ENCODE measurements around the gene CBX4. TPM values are rescaled to one million over a fixed set of nuclear protein-coding genes. Genes with fewer than 3 reads are reported as not detected.

Gene CBX4
- total and polyA plus RNA-seq, 2 of the 13 experiments (the other 11 are each of a cell fraction or from before 2014, with no cell fraction given), result 25.8 to 50.8 TPM

DNA sequence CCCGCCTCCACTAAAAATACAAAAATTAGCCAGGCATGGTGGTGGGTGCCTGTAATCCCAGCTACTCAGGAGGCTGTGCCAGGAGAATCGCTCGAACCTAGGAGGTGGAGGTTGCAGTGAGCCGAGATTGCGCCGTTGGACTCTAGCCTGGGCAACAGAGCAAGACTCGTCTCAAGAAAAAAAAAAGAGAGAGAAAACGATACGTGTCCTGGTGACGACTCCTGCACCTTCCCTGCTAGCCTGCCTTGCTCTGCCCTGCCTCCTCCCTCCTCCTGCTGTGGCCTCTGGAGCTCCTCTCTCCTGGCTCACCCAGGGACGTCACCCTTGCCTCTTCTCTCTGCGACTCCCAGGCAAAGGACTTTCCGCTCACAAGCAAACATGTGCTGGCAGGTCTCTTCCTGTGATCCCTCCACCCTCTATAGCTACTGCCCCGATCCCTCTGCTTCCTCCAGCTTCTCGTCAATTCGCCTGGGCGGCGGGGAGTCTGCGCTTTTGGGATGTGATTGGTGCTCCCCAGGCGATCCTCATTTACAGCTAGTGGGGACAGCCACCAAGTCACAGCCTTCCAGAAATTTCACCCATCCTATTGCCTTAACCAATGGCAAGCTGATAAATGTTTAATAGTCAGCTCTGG, 25.5 kb upstream of the CBX4 start (continued):
- TF ChIP-seq, protein P1, sequence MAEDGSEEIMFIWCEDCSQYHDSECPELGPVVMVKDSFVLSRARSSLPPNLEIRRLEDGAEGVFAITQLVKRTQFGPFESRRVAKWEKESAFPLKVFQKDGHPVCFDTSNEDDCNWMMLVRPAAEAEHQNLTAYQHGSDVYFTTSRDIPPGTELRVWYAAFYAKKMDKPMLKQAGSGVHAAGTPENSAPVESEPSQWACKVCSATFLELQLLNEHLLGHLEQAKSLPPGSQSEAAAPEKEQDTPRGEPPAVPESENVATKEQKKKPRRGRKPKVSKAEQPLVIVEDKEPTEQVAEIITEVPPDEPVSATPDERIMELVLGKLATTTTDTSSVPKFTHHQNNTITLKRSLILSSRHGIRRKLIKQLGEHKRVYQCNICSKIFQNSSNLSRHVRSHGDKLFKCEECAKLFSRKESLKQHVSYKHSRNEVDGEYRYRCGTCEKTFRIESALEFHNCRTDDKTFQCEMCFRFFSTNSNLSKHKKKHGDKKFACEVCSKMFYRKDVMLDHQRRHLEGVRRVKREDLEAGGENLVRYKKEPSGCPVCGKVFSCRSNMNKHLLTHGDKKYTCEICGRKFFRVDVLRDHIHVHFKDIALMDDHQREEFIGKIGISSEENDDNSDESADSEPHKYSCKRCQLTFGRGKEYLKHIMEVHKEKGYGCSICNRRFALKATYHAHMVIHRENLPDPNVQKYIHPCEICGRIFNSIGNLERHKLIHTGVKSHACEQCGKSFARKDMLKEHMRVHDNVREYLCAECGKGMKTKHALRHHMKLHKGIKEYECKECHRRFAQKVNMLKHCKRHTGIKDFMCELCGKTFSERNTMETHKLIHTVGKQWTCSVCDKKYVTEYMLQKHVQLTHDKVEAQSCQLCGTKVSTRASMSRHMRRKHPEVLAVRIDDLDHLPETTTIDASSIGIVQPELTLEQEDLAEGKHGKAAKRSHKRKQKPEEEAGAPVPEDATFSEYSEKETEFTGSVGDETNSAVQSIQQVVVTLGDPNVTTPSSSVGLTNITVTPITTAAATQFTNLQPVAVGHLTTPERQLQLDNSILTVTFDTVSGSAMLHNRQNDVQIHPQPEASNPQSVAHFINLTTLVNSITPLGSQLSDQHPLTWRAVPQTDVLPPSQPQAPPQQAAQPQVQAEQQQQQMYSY (CRISPR knock-in tag; IDR thresholded peaks at IDR 0.05), result no peak
- TF ChIP-seq ZBTB38 (CRISPR knock-in tag; IDR thresholded peaks at IDR 0.05), result peak; percentile 17; the same call in 1 of the 2 replicates
- TF ChIP-seq SMAD9 (CRISPR knock-in tag; IDR thresholded peaks at IDR 0.05), result no peak
- TF ChIP-seq RAD21 (CRISPR knock-in tag; IDR thresholded peaks at IDR 0.05), result no peak
- TF ChIP-seq, protein P2, sequence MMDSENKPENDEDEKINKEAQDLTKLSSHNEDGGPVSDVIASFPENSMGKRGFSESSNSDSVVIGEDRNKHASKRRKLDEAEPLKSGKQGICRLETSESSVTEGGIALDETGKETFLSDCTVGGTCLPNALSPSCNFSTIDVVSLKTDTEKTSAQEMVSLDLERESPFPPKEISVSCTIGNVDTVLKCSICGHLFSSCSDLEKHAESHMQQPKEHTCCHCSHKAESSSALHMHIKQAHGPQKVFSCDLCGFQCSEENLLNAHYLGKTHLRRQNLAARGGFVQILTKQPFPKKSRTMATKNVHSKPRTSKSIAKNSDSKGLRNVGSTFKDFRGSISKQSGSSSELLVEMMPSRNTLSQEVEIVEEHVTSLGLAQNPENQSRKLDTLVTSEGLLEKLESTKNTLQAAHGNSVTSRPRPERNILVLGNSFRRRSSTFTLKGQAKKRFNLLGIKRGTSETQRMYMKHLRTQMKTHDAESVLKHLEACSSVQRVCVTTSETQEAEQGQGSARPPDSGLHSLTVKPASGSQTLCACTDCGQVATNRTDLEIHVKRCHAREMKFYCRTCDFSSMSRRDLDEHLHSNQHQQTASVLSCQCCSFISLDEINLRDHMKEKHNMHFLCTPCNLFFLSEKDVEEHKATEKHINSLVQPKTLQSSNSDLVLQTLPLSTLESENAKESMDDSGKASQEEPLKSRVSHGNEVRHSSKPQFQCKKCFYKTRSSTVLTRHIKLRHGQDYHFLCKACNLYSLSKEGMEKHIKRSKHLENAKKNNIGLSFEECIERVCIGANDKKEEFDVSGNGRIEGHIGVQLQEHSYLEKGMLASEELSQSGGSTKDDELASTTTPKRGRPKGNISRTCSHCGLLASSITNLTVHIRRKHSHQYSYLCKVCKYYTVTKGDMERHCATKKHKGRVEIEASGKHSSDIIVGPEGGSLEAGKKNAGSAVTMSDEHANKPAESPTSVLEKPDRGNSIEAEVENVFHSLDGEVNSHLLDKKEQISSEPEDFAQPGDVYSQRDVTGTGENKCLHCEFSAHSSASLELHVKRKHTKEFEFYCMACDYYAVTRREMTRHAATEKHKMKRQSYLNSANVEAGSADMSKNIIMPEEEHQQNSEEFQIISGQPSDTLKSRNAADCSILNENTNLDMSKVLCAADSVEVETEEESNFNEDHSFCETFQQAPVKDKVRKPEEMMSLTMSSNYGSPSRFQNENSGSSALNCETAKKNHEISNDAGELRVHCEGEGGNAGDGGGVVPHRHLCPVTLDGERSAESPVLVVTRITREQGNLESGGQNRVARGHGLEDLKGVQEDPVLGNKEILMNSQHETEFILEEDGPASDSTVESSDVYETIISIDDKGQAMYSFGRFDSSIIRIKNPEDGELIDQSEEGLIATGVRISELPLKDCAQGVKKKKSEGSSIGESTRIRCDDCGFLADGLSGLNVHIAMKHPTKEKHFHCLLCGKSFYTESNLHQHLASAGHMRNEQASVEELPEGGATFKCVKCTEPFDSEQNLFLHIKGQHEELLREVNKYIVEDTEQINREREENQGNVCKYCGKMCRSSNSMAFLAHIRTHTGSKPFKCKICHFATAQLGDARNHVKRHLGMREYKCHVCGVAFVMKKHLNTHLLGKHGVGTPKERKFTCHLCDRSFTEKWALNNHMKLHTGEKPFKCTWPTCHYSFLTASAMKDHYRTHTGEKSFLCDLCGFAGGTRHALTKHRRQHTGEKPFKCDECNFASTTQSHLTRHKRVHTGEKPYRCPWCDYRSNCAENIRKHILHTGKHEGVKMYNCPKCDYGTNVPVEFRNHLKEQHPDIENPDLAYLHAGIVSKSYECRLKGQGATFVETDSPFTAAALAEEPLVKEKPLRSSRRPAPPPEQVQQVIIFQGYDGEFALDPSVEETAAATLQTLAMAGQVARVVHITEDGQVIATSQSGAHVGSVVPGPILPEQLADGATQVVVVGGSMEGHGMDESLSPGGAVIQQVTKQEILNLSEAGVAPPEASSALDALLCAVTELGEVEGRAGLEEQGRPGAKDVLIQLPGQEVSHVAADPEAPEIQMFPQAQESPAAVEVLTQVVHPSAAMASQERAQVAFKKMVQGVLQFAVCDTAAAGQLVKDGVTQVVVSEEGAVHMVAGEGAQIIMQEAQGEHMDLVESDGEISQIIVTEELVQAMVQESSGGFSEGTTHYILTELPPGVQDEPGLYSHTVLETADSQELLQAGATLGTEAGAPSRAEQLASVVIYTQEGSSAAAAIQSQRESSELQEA (CRISPR knock-in tag; IDR thresholded peaks at IDR 0.05; ENCODE audit: not compliant biosample characterization), result no peak
- TF ChIP-seq SPEN (CRISPR knock-in tag; IDR thresholded peaks at IDR 0.05; ENCODE audit: low read depth), result no peak
- no peak for TF ChIP-seq GPN1 (CRISPR knock-in tag; IDR thresholded peaks at IDR 0.05; ENCODE audit: borderline replicate concordance)
- TF ChIP-seq MIXL1 (CRISPR knock-in tag; IDR thresholded peaks at IDR 0.05), result no peak
- TF ChIP-seq, protein P3, sequence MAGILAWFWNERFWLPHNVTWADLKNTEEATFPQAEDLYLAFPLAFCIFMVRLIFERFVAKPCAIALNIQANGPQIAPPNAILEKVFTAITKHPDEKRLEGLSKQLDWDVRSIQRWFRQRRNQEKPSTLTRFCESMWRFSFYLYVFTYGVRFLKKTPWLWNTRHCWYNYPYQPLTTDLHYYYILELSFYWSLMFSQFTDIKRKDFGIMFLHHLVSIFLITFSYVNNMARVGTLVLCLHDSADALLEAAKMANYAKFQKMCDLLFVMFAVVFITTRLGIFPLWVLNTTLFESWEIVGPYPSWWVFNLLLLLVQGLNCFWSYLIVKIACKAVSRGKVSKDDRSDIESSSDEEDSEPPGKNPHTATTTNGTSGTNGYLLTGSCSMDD (CRISPR knock-in tag; IDR thresholded peaks at IDR 0.05), result no peak
- 0 out of 2 replicates have a peak, but pooled peaks have one; percentile 16 for TF ChIP-seq HOXA3 (CRISPR knock-in tag; IDR thresholded peaks at IDR 0.05)
- TF ChIP-seq ZNF501 (CRISPR knock-in tag; IDR thresholded peaks at IDR 0.05), result no peak
- TF ChIP-seq, protein P4, sequence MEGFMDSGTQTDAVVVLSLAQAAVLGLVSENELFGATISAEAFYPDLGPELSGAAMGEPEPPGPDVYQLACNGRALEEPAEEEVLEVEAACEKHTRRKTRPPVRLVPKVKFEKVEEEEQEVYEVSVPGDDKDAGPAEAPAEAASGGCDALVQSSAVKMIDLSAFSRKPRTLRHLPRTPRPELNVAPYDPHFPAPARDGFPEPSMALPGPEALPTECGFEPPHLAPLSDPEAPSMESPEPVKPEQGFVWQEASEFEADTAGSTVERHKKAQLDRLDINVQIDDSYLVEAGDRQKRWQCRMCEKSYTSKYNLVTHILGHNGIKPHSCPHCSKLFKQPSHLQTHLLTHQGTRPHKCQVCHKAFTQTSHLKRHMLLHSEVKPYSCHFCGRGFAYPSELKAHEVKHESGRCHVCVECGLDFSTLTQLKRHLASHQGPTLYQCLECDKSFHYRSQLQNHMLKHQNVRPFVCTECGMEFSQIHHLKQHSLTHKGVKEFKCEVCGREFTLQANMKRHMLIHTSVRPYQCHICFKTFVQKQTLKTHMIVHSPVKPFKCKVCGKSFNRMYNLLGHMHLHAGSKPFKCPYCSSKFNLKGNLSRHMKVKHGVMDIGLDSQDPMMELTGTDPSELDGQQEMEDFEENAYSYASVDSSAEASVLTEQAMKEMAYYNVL (CRISPR knock-in tag; IDR thresholded peaks at IDR 0.05; ENCODE audit: borderline replicate concordance), result 0 out of 2 replicates have a peak, but pooled peaks have one; percentile 21
- TF ChIP-seq ZFYVE20 (CRISPR knock-in tag; IDR thresholded peaks at IDR 0.05; ENCODE audit: borderline replicate concordance, low read depth), result no peak
